GM19099 (cell line): ENCODE results near the gene BBIP1.

ENCODE experiments used
- POLR2A ChIP-seq: IDR thresholded peaks from 3 replicates; pipeline ENCODE4 v1.6.1; 2011; ENCODE audit warnings: low read depth; ENCODE audit not compliant: insufficient read length; ENCODE audit errors: extremely low read depth

The BBIP1 gene

DNA sequence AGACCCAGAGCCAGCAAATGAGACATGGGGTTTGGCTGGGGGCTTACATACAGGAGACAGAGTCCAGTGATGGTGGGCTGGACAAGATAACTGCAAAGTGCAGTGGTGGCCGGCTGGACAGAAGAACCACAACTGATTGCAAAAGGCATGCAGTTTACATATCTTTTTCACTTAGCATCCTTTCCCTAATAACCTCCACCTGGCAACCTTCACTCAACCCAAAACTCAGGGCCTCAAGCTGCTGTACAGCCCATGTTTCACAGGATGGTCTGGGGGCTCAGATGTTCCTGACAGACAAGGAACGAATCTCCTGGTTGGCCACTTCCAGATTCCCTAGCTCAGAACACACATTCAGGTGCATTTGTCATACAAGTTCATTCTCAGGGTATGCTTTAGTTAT, 55.0 kb downstream of the BBIP1 start:
- TF ChIP-seq POLR2A: no peak

DNA sequence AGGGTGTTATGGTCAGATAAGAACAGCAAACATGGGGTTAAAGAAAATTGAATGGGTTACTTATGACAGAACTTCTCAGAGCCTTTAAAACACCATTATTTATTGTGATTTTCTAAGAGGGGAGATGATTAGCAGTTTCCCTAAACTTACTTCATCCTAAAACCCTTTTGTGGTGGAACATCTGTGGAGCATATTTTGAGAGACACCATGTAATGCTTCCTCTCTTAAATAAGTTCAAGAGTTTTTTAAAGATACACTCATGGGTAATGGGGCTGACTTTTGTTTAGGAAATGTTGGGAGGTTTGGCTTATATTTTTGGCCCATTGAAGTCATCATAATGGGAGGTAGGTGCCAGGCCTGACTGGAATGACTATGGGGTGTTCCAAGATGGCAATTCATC, 55.6 kb downstream of the BBIP1 start:
- no peak for TF ChIP-seq POLR2A

DNA sequence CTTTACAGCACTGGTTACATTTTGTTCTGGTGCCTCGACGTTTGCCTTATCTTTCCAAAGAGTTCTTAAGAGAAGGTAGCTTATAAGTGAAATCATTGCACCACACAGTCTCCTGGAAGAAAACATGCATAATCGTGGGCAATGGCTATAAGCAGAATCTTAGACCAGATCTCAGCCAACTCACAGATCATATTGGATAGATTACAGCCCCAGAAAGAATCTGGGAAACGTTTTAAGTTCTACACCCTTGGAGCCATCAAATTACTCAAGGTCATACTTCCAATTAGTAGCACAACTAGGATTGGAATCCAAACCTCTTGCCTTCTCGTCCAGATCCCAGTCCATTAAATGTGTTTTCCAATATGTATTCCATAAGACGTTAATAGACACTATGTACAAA, 56.0 kb downstream of the BBIP1 start:
- no peak for TF ChIP-seq POLR2A

GRCh38 chr10:110861930-110862649, 56.9 kb downstream of the BBIP1 start:
- no peak for TF ChIP-seq POLR2A

DNA sequence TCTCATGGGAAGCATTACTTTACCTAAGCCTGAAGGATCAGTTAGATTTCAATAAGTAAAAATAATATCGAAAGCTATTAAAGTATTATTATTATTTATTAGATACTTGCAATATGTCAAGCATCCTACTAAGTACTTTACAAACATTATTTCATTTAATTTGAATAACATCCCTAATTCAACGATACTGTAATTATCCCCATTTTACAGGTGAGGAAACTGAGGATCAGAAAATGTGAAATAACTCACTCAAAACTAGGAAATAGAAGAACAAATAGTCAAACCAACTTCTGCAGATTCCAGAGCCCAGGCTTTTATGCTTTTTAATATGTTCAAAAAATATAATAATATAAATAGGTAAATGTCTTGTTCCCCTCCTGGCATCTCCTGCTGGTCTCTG, 57.5 kb downstream of the BBIP1 start:
- TF ChIP-seq POLR2A: no peak

- peak; percentile 38 for TF ChIP-seq POLR2A
Measured at GRCh38 chr10:110860576-110861241, 58.3 kb downstream of the BBIP1 start.

DNA sequence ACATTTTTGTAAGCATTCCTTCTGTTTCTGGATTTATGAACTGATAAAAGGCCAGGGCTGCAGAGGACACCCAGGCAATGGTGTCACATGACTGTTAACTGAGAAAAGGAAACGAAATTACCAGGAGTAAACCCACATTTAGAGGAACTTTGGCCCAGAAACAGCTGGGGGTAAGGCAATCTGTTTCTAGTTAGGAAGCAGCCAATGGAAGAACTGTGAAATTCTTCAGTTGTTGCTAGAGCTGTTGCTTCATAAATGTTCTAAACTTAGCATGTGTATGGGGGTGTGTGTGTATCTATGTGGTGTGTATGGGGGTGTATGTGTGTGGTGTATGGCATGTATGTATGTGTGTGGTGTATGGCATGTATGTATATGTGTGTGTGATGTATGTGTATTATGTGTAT, 59.0 kb downstream of the BBIP1 start:
- TF ChIP-seq POLR2A: no peak

DNA sequence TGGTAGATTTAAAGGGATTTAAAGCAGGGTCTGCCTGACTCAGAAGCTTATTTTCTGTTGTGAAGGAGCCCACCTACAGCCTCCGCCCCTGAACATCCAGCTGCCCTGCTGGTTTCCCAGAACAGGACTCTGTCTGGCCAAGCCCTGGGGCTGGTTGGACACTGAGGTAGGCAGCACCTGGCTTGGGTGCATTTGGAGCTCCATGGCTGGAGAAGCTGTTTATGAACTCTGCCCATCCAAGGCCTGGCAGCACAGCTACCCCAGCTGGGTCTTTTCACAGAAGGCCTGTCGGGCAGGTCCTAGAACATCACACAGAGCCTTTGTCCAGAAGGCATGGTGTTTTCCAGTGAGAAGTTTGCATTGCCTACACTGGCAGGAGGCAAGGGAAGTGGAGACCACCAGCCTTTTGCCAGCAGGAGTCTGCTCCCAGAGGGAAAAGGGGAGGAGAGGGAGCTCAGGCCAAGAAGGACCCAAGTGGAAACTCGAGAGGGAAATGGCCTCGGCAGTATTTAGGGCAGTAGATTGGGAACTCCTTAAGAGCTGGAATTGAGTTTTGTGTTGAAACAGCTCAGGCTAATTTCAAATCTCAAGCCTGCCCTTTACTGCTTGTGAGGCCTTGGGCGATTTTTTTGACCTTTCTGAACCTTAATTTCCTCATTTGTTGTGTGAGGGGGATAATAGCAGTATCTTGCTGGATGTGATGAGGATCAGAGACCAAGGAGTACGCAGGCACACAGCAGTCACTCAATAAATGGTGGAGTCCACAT, 59.6 kb downstream of the BBIP1 start:
- TF ChIP-seq POLR2A: no peak

- no peak for TF ChIP-seq POLR2A
Measured at GRCh38 chr10:110858297-110858934, 60.6 kb downstream of the BBIP1 start.

GRCh38 chr10:110857265-110858171, 61.5 kb downstream of the BBIP1 start:
- no peak for TF ChIP-seq POLR2A

DNA sequence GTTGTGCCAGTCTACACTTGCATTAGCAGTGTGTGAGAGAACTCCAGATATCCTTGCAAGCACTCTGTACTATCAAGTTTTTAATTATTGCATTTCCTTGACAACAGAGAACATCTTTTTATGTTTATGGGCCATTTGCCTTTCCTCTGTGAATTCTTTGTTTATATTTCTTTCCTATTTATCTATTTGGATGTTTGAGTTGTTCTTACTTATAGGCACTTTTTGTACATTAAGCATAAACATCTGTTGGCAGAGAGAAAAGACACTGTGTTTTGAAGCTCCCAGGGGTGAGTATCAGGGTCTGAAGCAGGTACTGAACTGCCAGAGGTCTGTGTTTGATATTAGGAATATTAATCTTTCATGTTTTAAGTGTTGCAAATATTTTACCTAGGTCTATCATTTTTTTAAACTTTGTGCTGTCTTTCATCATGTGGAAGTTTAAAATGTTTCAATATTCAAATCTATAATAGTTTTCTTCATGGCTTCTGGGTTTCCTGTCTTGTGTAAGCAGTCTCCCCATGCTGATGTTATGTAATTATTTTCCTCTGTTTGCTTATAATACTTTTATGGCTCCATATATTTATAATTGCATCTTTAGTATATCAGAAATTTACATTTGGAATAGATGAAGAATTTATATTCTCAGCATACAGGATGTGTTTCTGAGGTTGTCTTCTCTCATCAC, 64.9 kb downstream of the BBIP1 start:
- TF ChIP-seq POLR2A: no peak

DNA sequence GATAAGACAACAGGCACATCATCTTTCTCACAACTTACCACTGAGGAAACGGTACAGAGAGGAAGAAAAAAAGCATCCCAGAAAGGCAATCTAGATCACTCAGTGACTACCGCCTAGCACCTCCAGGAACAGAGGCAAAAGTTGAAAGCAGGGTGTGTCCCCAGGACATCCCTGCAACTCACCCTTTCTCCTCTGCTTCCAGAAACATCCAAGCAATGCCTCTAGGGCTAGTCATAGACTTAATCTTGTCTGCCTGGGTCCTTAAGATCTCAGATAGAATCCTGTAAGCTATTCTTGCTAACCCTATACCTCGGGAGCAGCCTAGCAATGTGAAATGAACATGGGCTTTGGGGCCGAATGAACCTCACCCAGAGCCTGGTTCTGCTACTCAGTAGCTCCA, 66.0 kb downstream of the BBIP1 start:
- TF ChIP-seq POLR2A: no peak

GRCh38 chr10:110852255-110852896, 66.6 kb downstream of the BBIP1 start:
- TF ChIP-seq POLR2A: no peak
